Measurements from ENCODE around the gene SPATA20.

SPATA20 gene

GRCh38 chr17:50540560-50541401, 6.2 kb upstream of the SPATA20 start:
- H4K20me1 ChIP-seq (ENCODE audit: insufficient read depth, low read length): no peaks in the 10 kb centered on the region
- H3K36me3 ChIP-seq (replicated peaks; ENCODE audit: insufficient read depth, low read length): no peaks in the 10 kb centered on the region
- TF ChIP-seq EZH2 (optimal IDR thresholded peaks at IDR 0.05; ENCODE audit: low read depth, low read length) (no peak), CTCF (IDR thresholded peaks at IDR 0.05; ENCODE audit: low read length) (no peak), EZH2phosphoT487 (IDR thresholded peaks at IDR 0.05; ENCODE audit: low read length) (no peak)
- H3F3A ChIP-seq (ENCODE audit: insufficient read depth, low read length): no peaks in the 10 kb centered on the region
- DNase-seq: no peak
- H3K27me3 ChIP-seq (replicated peaks; ENCODE audit: insufficient read depth, low read length): peaks cover 27% of the 10 kb centered on the region
- no peak overlapping the region for H3K27ac ChIP-seq (ENCODE audit: low read length)
- H3K79me2 ChIP-seq (ENCODE audit: low read length): no peaks in the 10 kb centered on the region
- H2AFZ ChIP-seq (ENCODE audit: low read length): peak overlapping the region; percentile 84; the same call in 1 of the 2 replicates
- H3K4me2 ChIP-seq (ENCODE audit: low read depth, low read length): 0 out of 2 replicates have a peak overlapping the region, but pooled peaks have one; percentile 79
- no peaks in the 10 kb centered on the region for H3K9me3 ChIP-seq (replicated peaks; ENCODE audit: insufficient read depth, low read length)
- H3K9me2 ChIP-seq (replicated peaks; ENCODE audit: insufficient read depth, low read length): no peaks in the 10 kb centered on the region
- H3K4me1 ChIP-seq (ENCODE audit: low read length): peaks cover 9% of the 10 kb centered on the region; the same call in 1 of the 2 replicates
- no peak overlapping the region for H3K9ac ChIP-seq (ENCODE audit: low read length)
- peak overlapping the region; percentile 68; the same call in 1 of the 2 replicates for H3K4me3 ChIP-seq (ENCODE audit: low read length)

GRCh38 chr17:50541402-50541715, 5.6 kb upstream of the SPATA20 start:
- no peak overlapping the region for H3K27ac ChIP-seq (ENCODE audit: low read length)

More at GRCh38 chr17:50541402-50541715, 5.6 kb upstream of the SPATA20 start:
- Histone ChIP-seq H3K9ac (ENCODE audit: low read length) (peak overlapping the region; percentile 40; the same call in 1 of the 2 replicates), H3K36me3 (replicated peaks; ENCODE audit: insufficient read depth, low read length) (no peaks in the 10 kb centered on the region), H3K9me2 (replicated peaks; ENCODE audit: insufficient read depth, low read length) (no peaks in the 10 kb centered on the region), H2AFZ (ENCODE audit: low read length) (peak overlapping the region; percentile 84), H3K9me3 (replicated peaks; ENCODE audit: insufficient read depth, low read length) (no peaks in the 10 kb centered on the region), H3K4me3 (ENCODE audit: low read length) (peak overlapping the region; percentile 68), H3K27me3 (replicated peaks; ENCODE audit: insufficient read depth, low read length) (peaks cover 21% of the 10 kb centered on the region), H3F3A (ENCODE audit: insufficient read depth, low read length) (no peaks in the 10 kb centered on the region), H3K4me2 (ENCODE audit: low read depth, low read length) (peak overlapping the region; percentile 79), H4K20me1 (ENCODE audit: insufficient read depth, low read length) (no peaks in the 10 kb centered on the region), H3K4me1 (ENCODE audit: low read length) (peaks cover 10% of the 10 kb centered on the region), H3K79me2 (ENCODE audit: low read length) (no peaks in the 10 kb centered on the region)
- TF ChIP-seq EZH2phosphoT487 (IDR thresholded peaks at IDR 0.05; ENCODE audit: low read length) (no peak), EZH2 (optimal IDR thresholded peaks at IDR 0.05; ENCODE audit: low read depth, low read length) (no peak), CTCF (IDR thresholded peaks at IDR 0.05; ENCODE audit: low read length) (no peak)
- DNase-seq: no peak

All from MM.1S (cell line).